GM18873 (cell line): ENCODE data around the gene SMIM35.
"Not testable (repeated sequence)": the region's sequence is repeated elsewhere in the genome, so short reads cannot be mapped to it uniquely, and the experiment has no call there.

ENCODE experiments used
- ATAC-seq: cut with Tn5 transposase; IDR thresholded peaks from one replicate; pipeline ENCODE4 v1.9.1; 2021; ENCODE audit warnings: mild to moderate bottlenecking, moderate library complexity, moderate number of reproducible peaks; ENCODE audit not compliant: unreplicated experiment, low FRiP score

Gene SMIM35

GRCh38 chr11:118046051-118046963 is 40.5 kb downstream of the SMIM35 start:
- no peak for ATAC-seq

- no peak for ATAC-seq
Observed at GRCh38 chr11:118045191-118045590, 41.6 kb downstream of the SMIM35 start.

GRCh38 chr11:118042796-118043195 is 44.0 kb downstream of the SMIM35 start:
- ATAC-seq: no peak

DNA sequence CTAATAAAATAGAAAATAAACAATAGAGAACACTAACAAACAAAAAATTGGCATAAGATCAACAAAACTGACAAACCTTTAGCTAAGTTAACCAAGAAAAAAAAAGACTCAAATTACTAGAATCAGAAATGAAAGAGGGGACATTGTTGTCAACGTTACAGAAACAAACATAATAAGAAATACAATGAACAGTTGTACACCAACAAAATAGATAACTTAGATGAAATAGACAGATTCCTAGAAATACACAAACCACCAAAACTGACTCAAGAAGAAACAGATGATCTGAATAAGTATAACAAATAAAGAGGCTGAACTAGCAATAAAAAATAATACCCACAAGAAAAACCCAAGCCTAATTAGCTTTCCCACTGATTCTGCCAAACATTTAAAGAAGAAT is 44.6 kb downstream of the SMIM35 start:
- ATAC-seq: no peak

- ATAC-seq: no peak
Observed at GRCh38 chr11:118033443-118033842, 53.3 kb downstream of the SMIM35 start.

- no peak for ATAC-seq
Observed at GRCh38 chr11:118028626-118029025, 58.1 kb downstream of the SMIM35 start.

DNA sequence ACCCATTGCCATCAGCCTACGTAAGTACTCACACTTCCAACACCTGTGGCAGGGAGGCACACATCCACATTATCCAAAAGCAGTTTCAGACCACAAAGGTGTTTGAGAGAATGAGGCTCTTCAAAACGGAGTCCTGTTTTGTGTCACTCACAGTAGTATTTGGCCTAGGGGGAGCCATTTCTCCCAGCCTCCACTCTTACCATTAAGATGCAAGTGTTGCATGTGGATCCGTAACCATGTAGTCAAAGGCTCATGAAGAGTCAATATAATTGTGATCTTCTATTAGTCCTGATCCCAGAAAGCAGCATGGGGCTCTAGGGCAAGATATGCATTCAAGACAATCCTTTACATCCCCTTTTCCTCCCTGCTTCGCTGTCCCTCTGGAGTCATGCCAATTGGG is 59.1 kb downstream of the SMIM35 start:
- ATAC-seq: no peak

DNA sequence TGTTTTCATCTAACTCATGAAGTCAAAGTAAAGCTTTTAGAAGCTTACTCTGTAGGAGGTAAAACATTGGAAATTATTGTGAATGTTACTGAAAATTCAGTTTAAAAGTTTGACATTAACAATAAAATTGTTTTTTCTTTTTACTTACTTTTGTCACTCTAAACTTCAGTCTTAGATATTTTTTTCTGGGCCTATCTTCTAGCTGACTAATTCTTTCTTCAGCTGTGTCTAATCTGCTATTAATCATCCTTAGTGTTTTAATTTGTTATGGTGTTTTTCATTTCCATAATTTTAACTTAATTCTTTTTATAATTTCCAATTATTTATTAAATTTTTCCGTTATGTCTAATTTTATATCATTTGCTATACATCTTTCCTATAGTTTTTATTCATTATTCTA is 65.6 kb downstream of the SMIM35 start:
- ATAC-seq: no peak

DNA sequence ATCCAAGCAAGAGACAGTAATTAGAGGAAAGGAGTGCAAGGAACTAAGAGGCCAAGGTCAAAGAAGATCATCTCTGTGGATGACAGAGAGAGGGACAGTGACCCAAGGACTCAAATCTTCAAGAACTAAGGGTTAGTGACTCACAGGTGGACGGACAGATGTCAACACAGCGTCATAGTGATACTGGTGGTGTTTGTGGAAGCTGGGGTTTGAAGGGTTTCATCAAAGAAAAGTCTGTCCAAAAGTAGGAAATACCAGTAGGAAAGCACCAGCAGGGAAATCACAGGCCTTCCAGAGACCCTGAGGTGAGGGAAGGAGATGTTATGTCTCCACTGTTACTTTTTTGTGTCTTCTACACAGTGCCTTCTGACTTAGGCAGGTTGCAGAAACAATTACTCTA is 68.4 kb downstream of the SMIM35 start:
- no peak for ATAC-seq

DNA sequence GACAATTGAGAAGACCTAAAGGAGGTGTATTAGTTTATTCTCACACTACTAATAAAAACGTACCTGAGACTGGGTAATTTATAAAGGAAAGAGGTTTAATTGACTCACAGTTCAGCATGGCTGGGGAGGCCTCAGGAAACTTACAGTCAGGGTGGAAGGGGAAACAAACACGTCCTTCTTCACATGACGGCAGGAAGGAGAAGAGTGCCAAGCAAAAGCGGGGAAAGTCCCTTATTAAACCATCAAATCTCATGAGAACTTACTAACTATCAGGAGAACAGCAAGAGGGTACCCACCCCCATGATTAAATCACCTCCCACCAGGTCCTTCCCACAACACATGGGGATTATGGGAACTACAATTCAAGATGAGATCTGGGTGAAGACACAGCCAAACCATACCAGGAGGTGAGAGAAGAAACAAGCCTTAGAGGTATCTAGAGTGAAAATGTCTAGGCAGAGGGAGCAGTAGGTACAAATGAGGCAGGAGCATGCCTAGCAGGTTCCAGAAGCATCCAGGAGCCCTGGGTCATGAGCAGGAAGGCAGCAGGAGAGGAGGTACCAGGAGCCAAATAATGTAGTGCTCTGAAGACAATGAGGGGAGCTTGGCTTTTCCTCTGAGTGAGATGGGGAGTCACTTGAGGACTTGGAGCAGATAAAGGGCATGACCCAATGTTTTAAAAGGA is 69.0 kb downstream of the SMIM35 start:
- ATAC-seq: no peak

- ATAC-seq: no peak
Observed at GRCh38 chr11:118017111-118017510, 69.7 kb downstream of the SMIM35 start.

DNA sequence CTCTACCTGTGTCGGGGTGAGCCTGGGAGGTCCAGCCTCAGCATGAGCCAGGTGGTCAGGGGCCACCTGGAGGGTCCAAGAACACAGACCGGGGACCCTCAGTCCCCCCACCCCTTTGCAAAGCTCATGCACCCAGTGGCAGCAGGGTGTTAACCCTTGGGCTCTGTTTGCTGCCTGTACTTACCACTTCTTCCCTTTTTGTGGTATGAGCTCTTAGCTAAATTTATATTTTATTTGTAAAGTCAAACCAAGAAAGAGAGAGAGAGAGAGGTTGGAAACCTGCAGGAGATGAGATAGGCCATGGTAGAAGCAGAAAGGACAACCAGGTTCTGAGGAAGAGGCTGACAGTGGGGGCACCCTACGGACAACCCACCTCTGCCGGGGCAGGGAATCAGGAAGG is 70.7 kb downstream of the SMIM35 start:
- no peak for ATAC-seq

DNA sequence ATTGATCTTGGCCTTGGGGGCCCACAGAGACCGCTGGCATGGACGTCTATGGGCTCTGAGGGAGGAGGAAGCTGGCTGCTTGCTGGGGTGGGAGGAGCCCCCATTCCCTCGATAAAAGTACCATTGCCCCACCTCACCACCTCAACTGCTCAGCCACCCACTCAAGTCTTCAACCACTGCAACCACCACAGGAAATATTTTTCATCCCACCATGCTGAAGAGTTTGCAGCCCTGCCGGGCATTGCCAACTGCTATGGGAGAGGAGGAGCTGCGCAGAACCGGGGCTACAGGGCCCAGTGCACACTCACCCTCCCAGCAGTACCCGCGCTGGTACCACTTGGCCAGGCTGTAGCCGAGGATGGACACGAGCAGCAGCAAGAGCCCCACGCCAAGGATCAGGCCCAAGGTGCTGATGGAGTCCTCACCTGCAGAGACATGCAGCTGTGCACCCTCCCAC is 71.3 kb downstream of the SMIM35 start:
- no peak for ATAC-seq

GRCh38 chr11:118014022-118014421 is 72.7 kb downstream of the SMIM35 start:
- no peak for ATAC-seq

- ATAC-seq: no peak
Observed at GRCh38 chr11:118012083-118012669, 74.6 kb downstream of the SMIM35 start.

DNA sequence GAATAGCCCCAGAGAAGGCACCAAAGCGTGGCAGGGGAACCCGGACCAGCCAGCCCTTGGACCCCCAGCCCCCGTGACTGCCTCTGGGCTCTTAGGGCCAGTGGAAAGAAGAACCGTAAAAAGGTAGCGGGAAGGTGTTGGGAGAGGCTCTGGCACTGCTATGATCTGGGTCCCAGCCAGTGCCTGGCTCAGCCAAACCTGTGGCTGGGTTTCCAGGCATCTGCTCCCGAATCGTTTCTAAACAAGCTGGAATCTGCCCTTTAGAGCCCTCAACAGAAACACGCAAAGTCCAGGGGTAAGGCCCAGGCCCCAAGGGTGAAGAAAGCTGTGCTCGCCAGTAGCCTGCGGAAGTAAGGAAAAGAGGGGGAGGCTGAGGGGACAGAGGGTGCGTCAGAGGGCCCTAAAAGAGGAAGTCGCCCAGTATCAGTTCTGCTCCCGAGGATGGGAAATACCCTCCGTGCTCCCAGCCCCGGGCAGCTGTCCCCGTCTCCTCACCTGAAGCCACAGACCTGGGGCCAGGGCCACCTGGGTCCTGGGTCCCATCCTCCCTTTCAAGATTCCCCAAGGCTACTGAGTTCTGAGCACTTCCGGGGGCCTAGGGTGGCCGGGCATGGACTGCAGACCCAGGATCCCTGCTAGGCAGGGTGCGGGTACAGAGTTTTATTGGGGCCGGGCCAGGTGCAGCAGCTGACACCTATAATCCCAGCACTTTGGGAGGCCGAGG is 75.9 kb downstream of the SMIM35 start:
- peak; percentile 80 for ATAC-seq

DNA sequence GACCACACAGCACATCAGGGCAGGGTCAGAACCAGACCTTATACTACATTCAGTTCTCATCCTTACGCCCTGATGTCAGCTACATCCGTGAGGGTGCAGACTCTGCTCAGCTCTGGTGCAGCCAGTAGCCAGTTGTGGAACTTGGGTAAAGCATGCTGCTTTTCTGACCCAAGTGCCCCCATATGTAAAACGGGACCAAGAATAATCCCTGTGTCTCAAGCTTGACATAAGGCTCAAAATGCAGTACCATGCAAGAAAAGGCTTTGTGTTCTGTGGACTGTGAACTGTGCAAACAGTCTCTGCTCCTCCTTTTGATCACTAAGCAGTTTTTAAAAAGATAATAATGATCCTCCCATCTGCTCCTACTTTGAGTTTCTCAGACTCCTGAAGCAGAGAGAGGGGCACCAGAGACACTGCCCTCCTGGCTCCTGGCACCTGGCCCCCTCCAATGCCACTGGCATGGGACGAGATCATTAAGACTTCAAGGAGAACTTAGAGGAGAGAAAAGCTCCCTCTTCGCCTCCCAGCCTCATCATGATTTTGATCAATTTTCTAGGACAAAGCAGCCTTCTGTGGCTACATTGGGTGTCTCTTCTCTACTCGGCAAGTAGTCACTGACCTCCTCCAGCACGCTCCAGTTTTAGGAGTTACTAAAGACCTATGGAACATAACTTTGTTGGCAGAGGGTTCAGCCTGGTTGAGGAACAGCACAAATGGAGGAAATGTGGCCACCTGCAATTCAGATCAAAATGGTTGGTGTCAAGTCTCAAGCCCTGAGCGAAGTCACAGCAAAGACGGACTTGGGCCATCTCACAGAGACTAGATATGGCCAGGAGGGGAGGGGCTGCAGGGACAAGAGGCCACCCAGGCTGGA is 76.7 kb downstream of the SMIM35 start:
- no peak for ATAC-seq

- no peak for ATAC-seq
Observed at GRCh38 chr11:118008271-118008911, 78.4 kb downstream of the SMIM35 start.

GRCh38 chr11:118007563-118008270 is 79.0 kb downstream of the SMIM35 start:
- not testable (repeated sequence) for ATAC-seq
